Thyroid gland (tissue), 4 donors: ENCODE measurements around the gene DHX58. TPM values are rescaled to one million over a fixed set of nuclear protein-coding genes. Genes with fewer than 3 reads are reported as not detected.

Experiments
- DNase-seq, 2 donors: peaks; one replicate each; pipeline ENCODE4 v3.0.0-alpha.2; 2019
- H3K27ac ChIP-seq, 3 donors: fragments of 200-600 bp; sonication (generic); 1 replicate in 2 of 3; 2 replicates in 1 of 3; pipeline ENCODE4 v1.5.1; 2016 to 2019; ENCODE audit warnings: mild to moderate bottlenecking in 1 of 3, moderate library complexity in 1 of 3
- H3K27me3 ChIP-seq: fragments of 200-600 bp; sonication (generic); one replicate; pipeline ENCODE4 v1.5.1; 2019
- H3K36me3 ChIP-seq, 2 donors: fragments of 200-600 bp; sonication (generic); one replicate each; pipeline ENCODE4 v1.5.1; 2016 to 2019
- H3K4me1 ChIP-seq, 2 donors: fragments of 200-600 bp; sonication (generic); one replicate each; pipeline ENCODE4 v1.5.1; 2017 to 2019
- H3K4me3 ChIP-seq, 3 donors: fragments of 200-600 bp; sonication (generic); replicated peaks in 1 of 3; 1 replicate in 2 of 3; 2 replicates in 1 of 3; pipeline ENCODE4 v1.5.1; 2016; ENCODE audit warnings: mild to moderate bottlenecking in 1 of 3
- H3K9me3 ChIP-seq: fragments of 200-600 bp; sonication (generic); one replicate; pipeline ENCODE4 v1.5.1; 2017
- CTCF ChIP-seq, 6 experiments: fragments of 200-600 bp in 3 of 6; fragments of 450-650 bp in 3 of 6; sonication (generic) in 3 of 6; IDR thresholded peaks; one replicate each; pipeline ENCODE4 v1.5.1; 2016 to 2019; ENCODE audit warnings: antibody characterized with exemption in 6 of 6, mild to moderate bottlenecking in 2 of 6, inconsistent platforms in 1 of 6, moderate library complexity in 1 of 6
- POLR2A ChIP-seq, 2 donors: fragments of 450-650 bp; IDR thresholded peaks; one replicate each; pipeline ENCODE4 v1.6.1; 2017; ENCODE audit warnings: antibody characterized with exemption in 2 of 2, mild to moderate bottlenecking in 2 of 2, moderate library complexity in 1 of 2
- WGBS, 2 donors: methylation state at CpG; one replicate each; pipeline ENCODE4 v1.1.5; 2017; 5-methylcytosine and 5-hydroxymethylcytosine counted together
- intact Hi-C: fragments of 100-400 bp; cut with DNase I; formaldehyde crosslinking; loops from one replicate; pipeline ENCODE4 v1.15.1; 2023
- total RNA-seq, 4 donors: library from RNA; depleted of rRNA; stranded (reverse); fragments of >200 nt; gene quantifications; one replicate each; pipeline ENCODE4 v1.2.3, GENCODE V29; 2016

DHX58 gene
- total RNA-seq, 4 donors from 2014 or later: 6.4 to 12.9 (median 9.7) TPM

DNA sequence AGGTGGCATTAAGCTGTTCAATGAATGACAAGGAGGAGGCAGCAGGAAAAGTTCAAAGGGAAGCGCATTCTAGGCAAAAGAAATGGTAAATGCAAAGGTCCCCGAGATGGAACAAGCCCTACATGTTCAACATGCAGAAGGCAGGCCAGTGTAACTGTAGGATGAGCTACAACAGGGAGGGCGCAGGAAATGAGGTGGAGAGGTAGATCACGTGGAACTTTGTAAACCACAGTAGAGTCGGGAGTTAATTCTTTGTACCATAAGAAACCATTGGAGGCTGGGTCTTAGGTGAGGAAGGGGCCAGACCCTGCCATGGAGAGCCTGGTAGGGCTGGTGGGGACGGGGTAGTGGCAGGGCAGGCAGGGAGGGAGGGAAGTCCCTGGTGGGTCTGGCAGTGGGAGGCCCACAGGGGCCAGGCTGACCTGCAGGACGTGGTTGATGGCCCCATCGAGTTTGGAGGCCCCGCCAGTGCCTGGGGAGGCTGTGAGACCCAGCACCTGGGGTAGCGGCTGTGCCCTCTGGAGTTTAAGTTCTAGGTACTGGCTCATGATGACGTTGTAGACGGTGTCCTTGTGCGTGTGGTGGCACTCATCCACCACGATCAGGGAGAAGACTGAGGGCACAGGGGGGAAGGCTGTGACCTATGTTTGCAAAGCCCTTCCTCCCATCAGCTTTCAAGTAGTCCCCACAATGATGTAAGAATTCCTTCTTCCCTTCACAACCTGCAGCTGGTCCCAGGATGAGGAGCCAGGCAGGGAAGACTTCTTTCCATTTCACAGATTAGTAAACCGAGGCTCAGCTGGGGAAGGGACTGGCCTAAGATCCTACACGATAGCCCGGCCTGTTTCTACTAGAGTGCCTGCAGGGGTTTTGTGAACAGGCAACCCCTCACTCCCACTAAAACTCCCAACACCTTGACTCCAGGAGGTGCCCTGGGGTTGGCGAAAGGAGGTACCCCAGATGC is 1.9 kb downstream of the DHX58 start:
- intact Hi-C loops: no loop called here

GRCh38 chr17:42109086-42109485 is 3.4 kb downstream of the DHX58 start:
- intact Hi-C loops: no loop called here
- no peak for TF ChIP-seq CTCF (IDR thresholded peaks at IDR 0.05)
- TF ChIP-seq POLR2A (IDR thresholded peaks at IDR 0.05): no peak
- 90 to 96% methylated on average over 5 to 9 of the region's 9 CpGs for WGBS, 2 donors
- DNase-seq: no peak
- H3K36me3 ChIP-seq: no peaks in the 10 kb centered on the region
- H3K4me3 ChIP-seq: no peak overlapping the region
- no peak overlapping the region for H3K27ac ChIP-seq
- peaks cover 13 to 21% of the 10 kb centered on the region in 2 donors for H3K4me1 ChIP-seq
- H3K9me3 ChIP-seq: no peaks in the 10 kb centered on the region
- no peaks in the 10 kb centered on the region for H3K27me3 ChIP-seq

More for the DNA sequence above, 1.9 kb downstream of the DHX58 start:
- Histone ChIP-seq H3K27me3 (no peaks in the 10 kb centered on the region), H3K4me3 (no peak overlapping the region), H3K9me3 (no peaks in the 10 kb centered on the region), H3K36me3 (no peaks in the 10 kb centered on the region), H3K27ac (no peak overlapping the region), H3K4me1 (peaks cover 13 to 21% of the 10 kb centered on the region in 2 donors)
- no peak for TF ChIP-seq POLR2A (IDR thresholded peaks at IDR 0.05)
- DNase-seq: no peak
- 90 to 93% methylated on average over 16 to 18 of the region's 18 CpGs for WGBS, 2 donors

- peak; percentile 72 to 74 for DNase-seq
- H3K36me3 ChIP-seq: no peaks in the 10 kb centered on the region
- no peak for TF ChIP-seq CTCF (IDR thresholded peaks at IDR 0.05)
- TF ChIP-seq POLR2A (IDR thresholded peaks at IDR 0.05): no peak
- 48 to 56% methylated on average over 42 to 43 of the region's 51 CpGs for WGBS, 2 donors
- intact Hi-C loops: no loop called here
- no peaks in the 10 kb centered on the region for H3K9me3 ChIP-seq
- H3K4me3 ChIP-seq: no peak overlapping the region
- H3K27ac ChIP-seq: no peak overlapping the region
- no peaks in the 10 kb centered on the region for H3K27me3 ChIP-seq
- H3K4me1 ChIP-seq: peaks cover 11 to 16% of the 10 kb centered on the region in 2 donors
Measured at GRCh38 chr17:42107597-42108576, 4.6 kb downstream of the DHX58 start.

DNA sequence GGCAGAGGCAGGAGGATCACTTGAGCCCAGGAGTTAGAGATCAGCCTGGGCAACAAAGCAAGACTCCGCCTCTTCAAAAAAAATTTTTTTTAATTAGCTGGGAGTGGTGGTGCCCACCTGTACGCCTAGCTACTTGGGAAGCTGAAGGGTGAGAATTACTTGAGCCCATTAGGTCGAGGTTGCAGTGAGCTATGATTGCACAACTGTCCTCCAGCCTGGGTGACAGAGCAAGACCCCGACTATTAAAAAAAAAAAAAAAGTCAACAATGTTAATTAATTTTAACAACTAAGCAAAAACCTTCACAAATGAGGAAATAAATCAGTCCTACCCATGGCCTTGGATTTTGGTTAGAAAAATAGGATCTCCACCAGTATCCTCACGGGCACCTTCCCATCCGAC is 5.4 kb downstream of the DHX58 start:
- H3K4me1 ChIP-seq: peaks cover 8 to 12% of the 10 kb centered on the region in 2 donors
- no peak for DNase-seq
- H3K27me3 ChIP-seq: no peaks in the 10 kb centered on the region
- WGBS, 2 donors: 71% methylated on average over 6 of the region's 6 CpGs
- no peaks in the 10 kb centered on the region for H3K9me3 ChIP-seq
- no peak overlapping the region for H3K4me3 ChIP-seq
- TF ChIP-seq POLR2A (IDR thresholded peaks at IDR 0.05): no peak
- no peak for TF ChIP-seq CTCF (IDR thresholded peaks at IDR 0.05)
- intact Hi-C loops: no loop called here
- H3K36me3 ChIP-seq: no peaks in the 10 kb centered on the region
- no peak overlapping the region for H3K27ac ChIP-seq

DNA sequence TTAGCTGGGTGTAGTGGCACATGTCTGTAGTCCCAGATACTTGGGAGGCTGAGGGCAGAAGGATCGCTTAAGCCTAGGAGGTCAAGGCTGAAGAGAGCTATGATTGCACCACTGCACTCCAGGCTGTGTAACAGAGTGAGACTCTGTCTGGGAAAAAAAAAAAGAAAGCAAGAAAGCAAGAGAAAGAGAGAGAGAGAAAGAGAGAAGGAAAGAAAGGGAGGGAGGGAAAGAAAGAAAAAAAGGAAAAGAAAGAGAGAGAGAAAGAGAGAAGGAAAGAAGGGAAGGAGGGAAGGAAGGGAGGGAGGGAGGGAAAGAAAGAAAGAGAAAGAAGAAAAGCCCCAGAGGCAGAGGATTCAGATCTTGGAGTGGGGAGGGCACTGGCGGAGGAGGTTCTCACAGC is 6.5 kb downstream of the DHX58 start:
- no peak overlapping the region for H3K27ac ChIP-seq
- 83 to 88% methylated on average over 2 of the region's 2 CpGs for WGBS, 2 donors
- no peaks in the 10 kb centered on the region for H3K27me3 ChIP-seq
- no peaks in the 10 kb centered on the region for H3K36me3 ChIP-seq
- intact Hi-C loops: no loop called here
- H3K4me3 ChIP-seq: no peak overlapping the region
- TF ChIP-seq POLR2A (IDR thresholded peaks at IDR 0.05) (no peak), CTCF (IDR thresholded peaks at IDR 0.05) (no peak)
- no peaks in the 10 kb centered on the region for H3K9me3 ChIP-seq
- no peak for DNase-seq
- peaks cover under 1 to 1% of the 10 kb centered on the region in 2 donors for H3K4me1 ChIP-seq
